HG03097 (cell line): Measurements from ENCODE around the gene GAS2L3.
"Not testable (repeated sequence)": the region's sequence is repeated elsewhere in the genome, so short reads cannot be mapped to it uniquely, and the experiment has no call there.

Experiments
- ATAC-seq: cut with Tn5 transposase; IDR thresholded peaks from one replicate; pipeline ENCODE4 v1.9.1; 2021; ENCODE audit not compliant: unreplicated experiment, low FRiP score

The GAS2L3 gene

GRCh38 chr12:100574187-100575074 lies 947 bp downstream of the GAS2L3 start:
- no peak for ATAC-seq

- no peak for ATAC-seq
These were observed 3.0 kb downstream of the GAS2L3 start for GRCh38 chr12:100576331-100577036.

DNA sequence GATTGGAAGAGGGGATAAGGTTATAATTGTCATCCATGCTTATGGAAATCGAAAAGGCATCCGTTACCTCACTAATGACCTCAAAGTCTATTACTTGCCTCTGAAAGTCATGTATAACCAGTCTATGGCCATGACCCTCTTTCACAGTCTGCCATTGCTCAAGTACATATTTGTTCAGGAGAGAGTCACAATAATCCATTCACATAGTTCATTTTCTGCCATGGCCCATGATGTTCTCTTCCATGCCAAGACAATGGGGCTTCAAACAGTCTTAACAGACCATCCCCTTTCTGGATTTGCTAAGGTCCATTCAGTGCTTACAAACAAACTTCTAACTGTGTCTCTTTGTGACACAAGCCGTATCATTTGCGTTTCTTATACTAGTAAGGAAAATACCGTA lies 5.4 kb downstream of the GAS2L3 start:
- ATAC-seq, result no peak

DNA sequence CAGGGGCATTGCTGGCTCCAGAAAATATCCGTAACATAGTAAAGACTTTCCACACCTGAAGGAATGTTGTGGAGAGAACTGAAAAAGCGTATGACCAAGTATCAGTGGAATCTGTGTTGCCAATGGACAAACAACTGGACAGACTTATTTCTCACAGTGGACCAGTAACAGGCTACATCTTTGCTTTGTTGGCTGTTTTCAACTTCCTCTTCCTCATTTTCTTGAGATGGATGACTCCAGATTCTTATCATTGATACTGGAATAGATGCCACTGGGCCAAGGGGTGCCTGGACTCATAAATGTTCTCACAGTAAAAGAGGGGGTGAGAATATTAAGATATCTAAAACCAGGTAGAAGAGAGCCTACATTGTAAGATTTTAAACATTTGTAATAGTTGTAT lies 6.4 kb downstream of the GAS2L3 start:
- ATAC-seq, result no peak

DNA sequence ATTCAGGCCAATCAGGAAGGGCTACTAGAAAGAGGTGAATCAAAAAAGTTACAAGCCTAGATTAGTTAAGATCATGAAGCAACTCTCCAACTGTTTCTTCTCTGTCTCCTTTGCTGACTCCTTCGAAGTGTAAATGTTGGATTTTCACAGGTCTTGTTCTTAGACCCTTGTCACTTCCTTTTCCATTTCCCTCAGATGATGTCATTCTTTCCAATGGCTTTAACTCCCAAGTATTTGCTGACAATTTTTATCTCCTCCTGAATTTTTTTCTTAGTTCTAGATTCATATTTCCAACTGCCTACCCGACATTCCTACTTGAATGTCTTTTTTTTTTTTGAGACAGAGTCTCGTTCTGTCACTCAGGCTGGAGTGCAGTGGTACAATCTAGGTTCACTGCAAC lies 10.8 kb downstream of the GAS2L3 start:
- no peak for ATAC-seq

DNA sequence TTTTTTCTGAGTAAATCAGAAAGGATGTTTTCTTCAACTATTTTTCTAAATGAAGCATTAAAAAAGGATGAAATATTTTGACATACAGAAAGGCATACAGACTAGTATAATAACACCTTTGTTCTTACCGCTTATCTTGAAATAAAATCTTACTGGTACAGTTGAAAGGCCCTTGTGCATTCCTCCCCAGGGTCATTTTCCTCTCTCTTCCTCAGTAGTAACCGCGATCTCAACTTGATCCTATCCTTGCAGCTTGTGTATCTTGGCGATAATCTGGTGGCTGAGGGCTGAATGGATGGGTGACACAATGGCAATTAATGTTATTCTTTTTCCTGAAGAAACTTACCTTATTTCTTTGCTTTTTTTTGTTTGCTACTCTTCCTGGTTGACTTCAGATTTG lies 18.5 kb downstream of the GAS2L3 start:
- ATAC-seq, result no peak

- no peak for ATAC-seq
These were observed 20.0 kb downstream of the GAS2L3 start for GRCh38 chr12:100593490-100593889.

GRCh38 chr12:100601626-100602025 lies 28.1 kb downstream of the GAS2L3 start:
- no peak for ATAC-seq

DNA sequence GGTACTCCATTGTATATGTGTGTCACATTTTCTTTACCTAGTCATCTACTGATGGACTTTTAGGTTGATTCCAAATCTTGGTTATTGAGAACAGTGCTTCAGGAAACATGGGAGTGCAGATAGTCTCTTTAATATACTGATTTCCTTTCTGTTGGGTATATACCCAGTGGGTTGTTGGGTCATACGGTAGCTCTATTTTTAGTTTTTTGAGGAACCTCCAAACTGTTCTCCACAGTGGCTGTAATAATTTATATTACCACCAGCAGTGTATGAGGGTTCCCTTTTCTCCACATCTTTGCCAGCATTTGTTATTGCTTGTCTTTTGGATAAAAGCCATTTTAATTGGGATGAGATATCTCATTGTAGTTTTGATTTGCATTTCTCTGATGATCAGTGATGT lies 29.5 kb downstream of the GAS2L3 start:
- ATAC-seq, result not testable (repeated sequence)

DNA sequence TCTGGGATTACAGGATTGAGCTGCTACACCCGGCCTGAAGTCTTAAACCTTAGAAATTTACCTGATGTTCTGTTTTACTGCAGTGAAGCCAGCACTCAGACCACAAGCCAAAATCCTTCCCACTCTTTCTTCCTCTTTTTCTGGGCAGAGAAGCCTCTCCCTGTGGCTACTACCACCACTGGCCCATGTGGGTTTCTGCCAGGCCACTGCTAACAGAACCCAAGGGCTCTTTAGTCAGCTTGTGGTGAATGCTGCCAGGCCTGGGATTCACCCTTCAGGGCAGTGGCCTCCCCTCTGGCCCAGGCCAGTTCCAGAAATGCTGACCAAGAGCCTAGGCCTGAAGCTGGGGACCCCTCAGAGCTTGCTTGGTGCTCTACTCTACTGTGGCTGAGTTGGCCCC lies 35.3 kb downstream of the GAS2L3 start:
- no peak for ATAC-seq

DNA sequence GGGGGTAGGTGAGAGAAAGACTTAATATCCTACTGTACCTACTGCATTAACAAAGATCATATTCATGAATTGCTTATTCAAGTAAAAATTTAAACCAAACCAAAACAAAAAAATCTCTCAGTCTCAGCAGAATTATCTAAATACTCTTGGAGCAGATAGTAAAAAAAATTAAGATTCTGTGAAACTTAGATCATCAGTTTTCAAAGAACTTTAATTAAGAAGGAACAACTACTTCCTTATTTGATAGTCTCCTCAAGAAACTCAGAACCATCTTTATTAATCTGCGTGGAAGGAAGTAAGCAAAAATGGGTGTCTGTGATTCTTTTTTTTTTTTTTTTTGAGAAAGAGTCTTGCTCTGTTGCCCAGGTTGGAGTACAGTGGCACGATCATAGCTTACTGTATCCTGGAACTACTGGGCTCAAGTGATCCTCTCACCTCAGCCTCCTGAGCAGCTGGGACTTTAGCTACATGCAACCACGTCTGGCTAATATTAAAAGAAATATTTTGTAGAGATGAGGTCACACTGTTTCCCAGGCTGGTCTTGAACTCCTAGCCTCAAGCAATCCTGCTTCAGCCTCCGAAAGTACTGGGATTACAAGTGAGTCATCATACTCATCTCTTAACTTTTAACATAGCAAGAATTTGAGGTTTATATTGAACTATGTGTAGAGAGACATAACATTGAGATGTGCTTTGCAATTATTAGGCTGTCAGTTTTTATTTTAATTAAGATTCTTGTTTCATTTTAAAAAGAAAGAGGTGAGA lies 37.4 kb downstream of the GAS2L3 start:
- no peak for ATAC-seq

DNA sequence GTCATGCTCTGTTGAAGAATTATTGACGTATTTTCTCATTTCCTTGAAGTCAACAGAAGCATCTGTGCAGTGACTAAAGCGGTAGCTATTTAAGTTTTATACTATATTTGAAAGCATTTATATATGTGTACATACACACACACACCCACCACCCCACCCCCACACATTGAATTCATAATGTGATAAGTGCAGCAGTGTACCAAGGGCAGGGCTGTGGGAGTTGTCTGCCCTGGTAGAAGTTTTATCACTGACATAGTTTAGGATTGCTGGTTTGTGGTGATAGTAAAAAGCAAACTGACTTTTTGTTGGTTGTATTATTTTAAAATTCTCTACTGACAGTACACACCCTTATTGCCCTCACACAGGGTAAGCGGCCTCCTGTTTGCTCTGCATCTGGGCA lies 39.1 kb downstream of the GAS2L3 start:
- ATAC-seq, result no peak

- ATAC-seq, result no peak
These were observed 51.1 kb downstream of the GAS2L3 start for GRCh38 chr12:100624571-100624970.

DNA sequence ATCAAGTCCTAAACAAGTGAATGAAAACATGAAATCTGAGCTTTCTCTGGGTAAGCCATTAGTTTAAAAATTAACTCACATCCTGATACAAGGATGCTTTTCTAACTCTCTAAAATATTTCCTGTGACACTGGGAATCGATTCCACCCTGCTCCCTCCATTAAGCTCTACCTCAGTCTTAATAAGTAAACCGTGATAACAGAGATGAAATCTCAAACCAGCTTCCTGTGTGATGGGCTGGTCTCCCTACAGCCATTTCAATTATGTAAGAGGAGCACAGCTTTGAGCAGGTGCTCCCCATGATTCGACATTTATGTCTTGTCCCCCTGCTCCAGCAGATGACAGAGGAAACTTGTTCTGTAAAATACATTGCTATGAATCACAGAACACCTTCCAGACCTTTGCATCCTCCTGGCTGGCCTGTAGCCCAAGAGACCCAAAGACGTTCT lies 59.0 kb downstream of the GAS2L3 start:
- no peak for ATAC-seq

GRCh38 chr12:100633082-100633785 lies 59.8 kb downstream of the GAS2L3 start:
- ATAC-seq, result not testable (repeated sequence)

DNA sequence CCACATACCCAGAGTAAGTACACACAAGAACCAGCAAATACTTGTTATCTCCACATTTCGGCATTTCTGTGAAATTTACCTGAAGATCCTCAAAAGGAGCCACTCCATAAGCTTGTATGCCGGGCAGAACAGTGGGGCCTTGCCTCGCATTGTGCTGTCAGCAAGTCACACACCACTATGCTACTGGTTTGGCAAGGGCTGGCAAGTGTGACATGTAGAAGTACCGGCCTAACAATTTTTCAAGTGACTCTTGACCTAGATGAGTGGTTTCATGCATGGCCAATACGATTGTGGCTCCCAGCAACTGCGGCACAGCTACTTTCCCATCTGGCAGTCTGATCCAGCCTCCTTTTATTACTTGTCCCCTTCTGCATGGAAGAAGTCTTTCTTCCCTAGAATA lies 69.8 kb downstream of the GAS2L3 start:
- ATAC-seq, result no peak

DNA sequence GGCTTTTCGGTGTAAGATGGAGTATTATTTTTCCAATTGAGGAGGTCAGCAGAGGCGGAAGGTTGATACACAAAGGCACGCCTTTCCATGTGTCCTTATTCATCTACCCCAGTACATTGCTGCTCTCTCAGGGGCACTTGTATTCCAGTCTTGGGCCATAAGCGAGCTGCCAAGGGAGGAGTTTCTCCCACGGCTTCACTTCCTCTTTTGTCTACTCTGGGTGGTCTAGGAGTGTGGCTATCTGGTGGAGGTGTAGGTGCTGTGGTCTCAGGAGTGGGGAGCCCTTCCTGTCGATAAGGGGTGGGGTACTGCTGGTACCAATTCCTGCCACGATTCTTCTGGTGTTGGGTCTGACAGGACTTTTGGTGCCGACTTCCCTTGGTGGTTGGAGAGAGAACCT lies 73.4 kb downstream of the GAS2L3 start:
- no peak for ATAC-seq

- ATAC-seq, result no peak
These were observed 77.6 kb downstream of the GAS2L3 start for GRCh38 chr12:100651108-100651507.

DNA sequence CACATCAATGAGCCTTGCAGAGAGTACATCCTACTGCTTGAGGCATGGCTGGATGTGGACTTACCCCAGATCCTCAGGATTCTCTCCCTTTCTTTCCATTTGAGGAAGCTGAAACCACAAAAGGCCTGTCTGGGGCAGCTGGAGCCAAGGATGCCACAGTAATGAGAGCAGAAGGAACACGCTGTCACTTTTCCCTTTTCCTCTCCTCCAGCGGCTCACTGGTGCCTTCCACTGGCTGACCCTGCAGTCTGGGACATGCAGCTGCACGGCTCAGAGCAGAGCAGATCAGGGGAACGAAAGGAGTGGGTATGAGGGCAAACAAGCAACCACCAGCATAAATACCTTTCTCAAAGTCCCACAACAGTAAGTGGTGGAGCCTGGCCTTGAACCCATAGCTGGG lies 78.2 kb downstream of the GAS2L3 start:
- no peak for ATAC-seq

GRCh38 chr12:100652488-100652887 lies 79.0 kb downstream of the GAS2L3 start:
- no peak for ATAC-seq

DNA sequence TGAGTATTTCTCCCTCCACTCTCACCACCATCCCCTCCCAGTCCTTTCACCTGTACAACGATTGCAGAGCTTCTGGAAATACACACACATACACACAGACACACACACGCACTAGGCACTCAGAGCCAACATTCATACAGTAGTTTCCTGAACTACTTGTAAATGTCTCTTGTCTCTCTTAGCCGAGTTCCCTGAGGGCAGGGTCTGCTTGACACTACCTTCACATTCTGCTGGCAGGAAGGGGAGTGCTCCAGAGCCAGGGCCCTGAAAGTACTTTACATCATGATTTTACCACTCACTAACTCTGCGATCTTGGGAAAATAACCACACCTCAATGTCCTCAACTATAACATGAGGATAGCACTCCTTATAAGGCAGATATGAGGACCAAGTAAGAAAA lies 82.7 kb downstream of the GAS2L3 start:
- ATAC-seq, result no peak
